ENCODE measurements around the gene ADCY9. TPM values are rescaled to one million over a fixed set of nuclear protein-coding genes. Genes with fewer than 3 reads are reported as not detected.
A peak's percentile ranks its signal among the peaks of the same experiment; 100 is the strongest.

The ADCY9 gene
- total RNA-seq, 1 experiment from 2014 or later = 4.7 TPM

- H2BK5ac ChIP-seq (ENCODE audit: insufficient read length, low read length) = no peak overlapping the region
- Mint-ChIP-seq H3K27me3 (ENCODE audit: low read depth) (no peaks in the 10 kb centered on the region; the same call in 1 of the 2 replicates), H3K36me3 (ENCODE audit: insufficient read depth in 1 of 3, low read depth in 3 of 3) (no peaks in the 10 kb centered on the region), H3K4me1 (peaks cover 16 to 31% of the 10 kb centered on the region in 2 experiments), H3K9me3 (no peaks in the 10 kb centered on the region; a peak in 1 of 5 replicates), H3K4me3 (no peak overlapping the region), H3K27ac (peak overlapping the region; percentile 68 to 82 (median 74); a peak in 4 of 7 replicates)
- H2BK20ac ChIP-seq (ENCODE audit: low read depth, low read length, poor library complexity, severe bottlenecking) = no peak overlapping the region
- no peak for TF ChIP-seq CTCF (conservative IDR thresholded peaks at IDR 0.05)
- no peak overlapping the region for H3K4me2 ChIP-seq (ENCODE audit: insufficient read depth, insufficient read length, low read length)
- H2AFZ ChIP-seq (ENCODE audit: low read length) = no peak overlapping the region
- H3K4ac ChIP-seq (ENCODE audit: low read depth, low read length) = no peak overlapping the region
- no peak overlapping the region for H2BK12ac ChIP-seq (ENCODE audit: insufficient read length, low read depth, low read length)
- H4K20me1 ChIP-seq (ENCODE audit: control insufficient read depth, insufficient read depth, insufficient read length) = peaks cover 2% of the 10 kb centered on the region
- no peak overlapping the region for H2BK120ac ChIP-seq (ENCODE audit: low read depth, low read length, poor library complexity, severe bottlenecking)
- H2AK5ac ChIP-seq (ENCODE audit: insufficient read length, low read length) = no peak overlapping the region
- no peak for DNase-seq
- no peak overlapping the region for H3K27ac ChIP-seq (ENCODE audit: insufficient read length, low read depth, low read length)
- no peak overlapping the region for H3K9ac ChIP-seq (ENCODE audit: extremely low read depth, insufficient read length, low read length)
- H3K27me3 ChIP-seq (ENCODE audit: insufficient read depth, low read length) = no peaks in the 10 kb centered on the region
- no peaks in the 10 kb centered on the region for H3K23me2 ChIP-seq (ENCODE audit: insufficient read length, low read depth, low read length, poor library complexity, severe bottlenecking)
- no peaks in the 10 kb centered on the region for H3K79me2 ChIP-seq (ENCODE audit: insufficient read depth, low read length)
- H3K79me1 ChIP-seq (ENCODE audit: insufficient read depth, low read depth, low read length, poor library complexity, severe bottlenecking) = no peaks in the 10 kb centered on the region
- H3T11ph ChIP-seq (ENCODE audit: low read length) = no peak overlapping the region
- H3K23ac ChIP-seq (ENCODE audit: insufficient read length, low read depth, low read length) = no peak overlapping the region
- no peak overlapping the region for H3K14ac ChIP-seq (ENCODE audit: insufficient read depth, low read length)
- no peak overlapping the region for H2BK15ac ChIP-seq (ENCODE audit: low read depth, low read length)
- WGBS (ENCODE audit: extremely low coverage, insufficient read length, low lambda C conversion rate) = no CpG with 5 or more reads among the region's 7 CpGs
- H3K18ac ChIP-seq (ENCODE audit: insufficient read length, low read depth, low read length) = no peak overlapping the region
- H3K9me3 ChIP-seq (ENCODE audit: control insufficient read depth, low read depth, low read length) = no peaks in the 10 kb centered on the region
- no peak overlapping the region for H3K56ac ChIP-seq (ENCODE audit: insufficient read length, low read depth, low read length)
- H3K4me1 ChIP-seq (ENCODE audit: insufficient read depth, low read length) = no peaks in the 10 kb centered on the region
- no peak overlapping the region for H4K5ac ChIP-seq (ENCODE audit: insufficient read length, low read depth, low read length)
- H4K91ac ChIP-seq (ENCODE audit: insufficient read length, low read depth, low read length) = no peak overlapping the region
- H4K8ac ChIP-seq (replicated peaks; ENCODE audit: insufficient read length, low read depth, low read length) = no peak overlapping the region
These were observed 26.4 kb downstream of the ADCY9 start for GRCh38 chr16:4089811-4090301.

Data from H9 (cell line).